Erythroblast (primary cell): ENCODE data around the gene PDE9A.

ENCODE experiments used
- GATA1 ChIP-seq: IDR thresholded peaks from 2 replicates; pipeline ENCODE4 v1.6.1; 2011; ENCODE audit warnings: low read depth, mild to moderate bottlenecking, control low read depth, low read length, moderate library complexity
- POLR2A ChIP-seq: IDR thresholded peaks from 2 replicates; pipeline ENCODE4 v1.6.1; 2011; ENCODE audit warnings: mild to moderate bottlenecking, low read length

DNA sequence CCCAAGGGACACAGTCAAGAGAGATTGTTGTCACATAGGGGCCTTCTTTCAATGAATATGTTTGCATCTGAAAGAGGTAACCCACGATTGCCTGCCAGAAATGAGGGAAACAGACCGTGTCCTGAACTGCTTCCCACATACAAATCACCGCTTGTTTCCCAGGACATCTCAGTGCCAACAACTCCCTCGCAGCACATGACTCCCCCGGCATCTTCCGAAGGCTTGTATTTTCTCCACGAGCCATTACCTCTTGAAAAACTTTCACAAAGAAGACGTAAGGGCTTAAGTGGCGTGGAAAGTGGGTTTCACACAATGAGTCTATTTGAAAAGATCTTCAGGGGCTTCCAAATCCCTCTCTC lies 31.6 kb upstream of the PDE9A start:
- TF ChIP-seq POLR2A (no peak), GATA1 (no peak)
